Upper lobe of right lung (tissue), 1 donor: ENCODE results near the gene IRF4. TPM values are rescaled to one million over a fixed set of nuclear protein-coding genes. Genes with fewer than 3 reads are reported as not detected.

Experiments
- ATAC-seq: fragments of 200-7000 bp; cut with Tn5 transposase; one replicate; pipeline ENCODE4 v1.9.1; 2020; ENCODE audit warnings: mild to moderate bottlenecking, moderate library complexity
- DNase-seq: peaks from one replicate; pipeline ENCODE4 v3.0.0-alpha.2; 2020
- H3K27ac ChIP-seq: fragments of 200-600 bp; one replicate; pipeline ENCODE4 v1.8.0; 2022
- H3K27me3 ChIP-seq: fragments of 200-600 bp; one replicate; pipeline ENCODE4 v1.8.0; 2022; ENCODE audit warnings: mild to moderate bottlenecking
- H3K36me3 ChIP-seq: fragments of 200-600 bp; one replicate; pipeline ENCODE4 v1.8.0; 2022
- H3K4me1 ChIP-seq: fragments of 200-600 bp; one replicate; pipeline ENCODE4 v1.8.0; 2022
- H3K4me3 ChIP-seq: fragments of 200-600 bp; one replicate; pipeline ENCODE4 v1.8.0; 2022; ENCODE audit warnings: mild to moderate bottlenecking
- H3K9me3 ChIP-seq: fragments of 200-600 bp; one replicate; pipeline ENCODE4 v1.8.0; 2022
- CTCF ChIP-seq: fragments of 200-600 bp; IDR thresholded peaks from one replicate; pipeline ENCODE4 v1.8.0; 2022; ENCODE audit warnings: antibody characterized with exemption
- intact Hi-C: fragments of 100-400 bp; cut with DNase I; formaldehyde crosslinking; loops from one replicate; pipeline ENCODE4 v1.11.0; 2022
- total RNA-seq: library from RNA; stranded (reverse); fragmentation: NEBNext Ultra II Directional; extraction: Animal tissue kit (Norgen Biotek cat#: 25700); gene quantifications from one replicate; pipeline ENCODE4 v1.2.1, GENCODE V29; 2021
- donor health status: DM: no; HTN: yes; CAD: no; lungs with severe emphysema.

Gene IRF4
- total RNA-seq, 1 donor from 2014 or later: 3.7 TPM

GRCh38 chr6:385614-386013 lies 5.9 kb upstream of the IRF4 start:
- H3K27ac ChIP-seq: no peak overlapping the region
- intact Hi-C loops: no loop called here
- no peaks in the 10 kb centered on the region for H3K36me3 ChIP-seq
- DNase-seq (no peak), ATAC-seq (no peak)
- no peaks in the 10 kb centered on the region for H3K9me3 ChIP-seq
- no peak overlapping the region for H3K4me3 ChIP-seq
- peaks cover 17% of the 10 kb centered on the region for H3K27me3 ChIP-seq
- TF ChIP-seq CTCF: no peak
- peaks cover under 1% of the 10 kb centered on the region for H3K4me1 ChIP-seq

- peaks cover 22% of the 10 kb centered on the region for H3K27me3 ChIP-seq
- no peak overlapping the region for H3K27ac ChIP-seq
- H3K4me3 ChIP-seq: no peak overlapping the region
- H3K36me3 ChIP-seq: no peaks in the 10 kb centered on the region
- ATAC-seq (no peak), DNase-seq (no peak)
- intact Hi-C loops: no loop called here
- TF ChIP-seq CTCF: no peak
- peaks cover 10% of the 10 kb centered on the region for H3K4me1 ChIP-seq
- no peaks in the 10 kb centered on the region for H3K9me3 ChIP-seq
These were observed 4.8 kb upstream of the IRF4 start for GRCh38 chr6:386688-387266.

- H3K36me3 ChIP-seq: no peaks in the 10 kb centered on the region
- H3K4me3 ChIP-seq: no peak overlapping the region
- intact Hi-C loops: no loop called here
- peaks cover 28% of the 10 kb centered on the region for H3K27me3 ChIP-seq
- no peak overlapping the region for H3K27ac ChIP-seq
- no peaks in the 10 kb centered on the region for H3K9me3 ChIP-seq
- no peak for ATAC-seq
- H3K4me1 ChIP-seq: peaks cover 16% of the 10 kb centered on the region
- no peak for DNase-seq
- TF ChIP-seq CTCF: no peak
These were observed 4.2 kb upstream of the IRF4 start for GRCh38 chr6:387293-387741.

GRCh38 chr6:388202-388903 lies 3.2 kb upstream of the IRF4 start:
- Histone ChIP-seq H3K4me1 (peaks cover 24% of the 10 kb centered on the region), H3K27ac (no peak overlapping the region), H3K9me3 (no peaks in the 10 kb centered on the region), H3K4me3 (no peak overlapping the region), H3K36me3 (no peaks in the 10 kb centered on the region), H3K27me3 (peaks cover 34% of the 10 kb centered on the region)
- ATAC-seq (no peak), DNase-seq (no peak)
- TF ChIP-seq CTCF: no peak
- intact Hi-C loops: no loop called here

GRCh38 chr6:389143-389542 lies 2.4 kb upstream of the IRF4 start:
- H3K27ac ChIP-seq: no peak overlapping the region
- no peak for DNase-seq
- peaks cover 42% of the 10 kb centered on the region for H3K27me3 ChIP-seq
- H3K36me3 ChIP-seq: no peaks in the 10 kb centered on the region
- no peak for TF ChIP-seq CTCF
- intact Hi-C loops: no loop called here
- no peak for ATAC-seq
- H3K9me3 ChIP-seq: no peaks in the 10 kb centered on the region
- peaks cover 31% of the 10 kb centered on the region for H3K4me1 ChIP-seq
- no peak overlapping the region for H3K4me3 ChIP-seq
